Measurements from ENCODE around the gene LPXN.
"Not testable (repeated sequence)": the region's sequence is repeated elsewhere in the genome, so short reads cannot be mapped to it uniquely, and the experiment has no call there.

LPXN gene

DNA sequence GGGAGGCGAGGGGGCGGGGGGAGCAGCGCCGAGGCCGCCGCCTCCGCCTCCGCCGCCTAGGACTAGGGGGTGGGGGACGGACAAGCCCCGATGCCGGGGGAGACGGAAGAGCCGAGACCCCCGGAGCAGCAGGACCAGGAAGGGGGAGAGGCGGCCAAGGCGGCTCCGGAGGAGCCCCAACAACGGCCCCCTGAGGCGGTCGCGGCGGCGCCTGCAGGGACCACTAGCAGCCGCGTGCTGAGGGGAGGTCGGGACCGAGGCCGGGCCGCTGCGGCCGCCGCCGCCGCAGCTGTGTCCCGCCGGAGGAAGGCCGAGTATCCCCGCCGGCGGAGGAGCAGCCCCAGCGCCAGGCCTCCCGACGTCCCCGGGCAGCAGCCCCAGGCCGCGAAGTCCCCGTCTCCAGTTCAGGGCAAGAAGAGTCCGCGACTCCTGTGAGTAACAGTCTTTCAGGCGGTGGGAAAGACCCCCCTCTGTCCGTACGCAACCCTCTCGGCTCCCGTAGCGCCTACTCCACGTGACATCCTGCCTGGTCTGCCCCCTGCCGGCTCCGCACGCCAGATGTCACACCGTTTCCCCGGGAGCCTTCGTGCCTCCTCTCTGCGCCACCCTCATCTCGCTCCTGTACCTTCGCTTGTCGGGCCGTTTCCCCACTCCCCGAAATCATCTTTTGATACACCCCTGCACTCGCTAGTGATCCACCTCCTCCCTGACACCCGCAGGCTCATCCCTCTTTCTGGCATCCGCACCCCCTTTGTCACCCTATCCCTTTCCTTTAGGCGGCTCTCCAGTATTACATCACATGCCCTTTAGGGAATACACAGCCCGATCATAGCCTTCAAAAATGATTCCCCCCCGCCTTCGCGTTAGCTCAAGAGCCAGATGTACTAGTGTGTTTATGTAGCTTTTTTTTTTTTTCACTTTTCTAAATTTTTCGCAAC lies 3.8 kb upstream of the LPXN start:
- peak; percentile 96 for DNase-seq

DNA sequence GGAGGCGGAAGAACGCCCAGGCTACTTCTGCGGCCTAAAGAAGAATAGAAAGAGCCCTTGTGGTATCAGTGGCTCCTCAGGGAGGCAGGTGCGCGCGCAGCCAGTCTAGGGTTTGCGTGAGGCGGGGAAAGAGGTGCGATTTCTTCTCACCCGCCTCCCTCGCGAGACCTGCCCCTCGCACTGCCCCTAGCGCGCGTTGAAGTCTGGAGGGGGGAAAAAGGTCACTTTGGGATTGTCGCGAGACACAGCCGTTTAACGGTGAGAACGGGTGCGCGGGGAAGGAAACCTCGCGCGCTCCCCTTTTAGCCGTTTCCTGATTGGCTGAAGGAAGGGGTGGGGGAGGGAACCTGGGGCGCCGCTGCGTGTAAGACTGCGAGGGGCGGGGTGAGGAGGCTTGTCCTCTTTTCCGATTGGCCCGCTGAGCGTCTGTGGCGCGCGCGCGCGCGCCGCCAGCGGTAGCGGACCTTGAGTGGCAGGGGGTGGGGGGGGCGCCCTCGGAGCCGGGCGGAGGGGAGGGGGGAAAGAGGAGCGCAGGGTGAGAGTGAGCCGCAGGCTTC lies 3.1 kb upstream of the LPXN start, which contains the start of gene ZFP91:
ZFP91 (plus strand) TSS at position 429 of the 557 bp plus-strand sequence. CDS start 219 bp downstream, outside the sequence.
- DNase-seq, result peak; percentile 99

DNA sequence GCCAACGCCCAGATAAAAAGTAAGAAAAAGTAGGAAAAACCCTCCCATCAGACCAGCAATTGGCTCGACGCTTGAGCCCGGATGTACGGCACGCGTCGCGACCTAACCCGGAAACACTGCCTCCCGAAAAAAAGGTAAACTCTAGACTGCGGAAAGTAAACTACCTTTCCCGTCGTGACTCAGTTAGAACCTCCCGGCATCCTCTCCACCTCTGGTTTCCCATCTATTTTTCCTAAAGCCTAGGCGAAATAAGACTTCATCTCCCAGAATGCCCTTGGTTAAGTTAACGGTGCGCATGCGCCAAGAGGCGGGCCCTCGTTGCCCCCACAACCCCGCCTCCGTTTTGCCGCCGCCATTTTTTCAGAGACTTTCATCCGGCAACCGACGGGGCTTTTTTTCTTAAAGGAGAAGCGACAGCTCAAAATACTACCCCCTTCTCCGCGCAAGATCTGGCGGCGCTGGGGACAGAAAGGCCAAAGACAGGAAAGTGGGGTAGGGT lies 2.5 kb upstream of the LPXN start:
- no peak for DNase-seq

DNA sequence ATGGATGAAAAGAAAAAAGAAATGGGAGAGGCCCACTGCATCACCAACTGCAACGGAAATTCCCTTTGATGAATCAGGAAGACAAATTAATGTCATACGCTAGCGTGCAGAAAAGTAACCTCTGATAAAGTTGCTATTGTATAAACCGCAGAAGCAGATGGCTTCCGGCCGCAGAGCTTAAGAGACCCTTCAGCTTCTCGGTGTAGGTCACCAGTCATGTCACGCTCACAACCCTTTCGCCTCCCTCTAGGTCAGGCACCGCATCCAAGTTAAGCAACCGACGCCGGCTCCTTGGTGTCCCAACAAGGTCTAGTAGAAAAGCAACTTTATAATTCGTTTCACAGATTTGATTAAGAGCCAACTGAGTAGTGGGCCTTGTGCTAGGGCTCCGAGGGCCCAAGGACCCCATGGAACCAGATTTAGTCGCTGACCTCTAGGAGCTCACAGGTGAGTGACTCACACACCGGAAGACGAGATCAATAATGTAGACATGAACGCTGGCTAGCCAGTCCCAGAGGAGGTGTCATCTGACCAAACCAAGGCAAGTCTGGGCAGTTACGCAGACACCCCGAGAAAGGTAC lies 2.0 kb upstream of the LPXN start:
- peak; percentile 86 for DNase-seq

DNA sequence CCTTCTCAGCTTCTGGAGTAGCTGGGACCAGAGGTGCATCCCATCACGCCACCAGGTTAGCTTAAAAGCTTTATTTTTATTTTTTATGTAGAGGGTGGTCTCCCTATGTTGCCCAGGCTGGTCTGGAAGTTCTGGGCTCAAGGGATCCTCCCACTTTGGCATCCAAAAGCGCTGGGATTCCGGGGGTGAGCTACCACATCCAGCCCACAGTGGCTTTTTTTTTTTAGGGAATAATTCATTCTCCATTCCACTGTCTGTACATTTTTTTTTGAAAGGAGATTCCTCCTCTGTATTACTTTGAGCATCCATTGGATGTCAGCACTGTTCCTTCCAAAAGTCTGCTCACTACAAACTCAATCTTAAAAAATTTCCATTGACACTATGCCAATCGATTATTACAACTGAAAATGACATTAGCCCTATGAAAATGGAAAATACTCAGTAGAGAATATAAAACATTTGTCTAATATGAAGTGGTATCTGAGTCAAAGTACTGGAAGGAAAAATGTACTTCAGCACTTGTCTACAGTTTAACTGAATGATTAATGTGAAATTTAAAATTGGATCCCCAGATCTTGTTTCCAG lies 1.3 kb upstream of the LPXN start:
- peak; percentile 13 for DNase-seq

DNA sequence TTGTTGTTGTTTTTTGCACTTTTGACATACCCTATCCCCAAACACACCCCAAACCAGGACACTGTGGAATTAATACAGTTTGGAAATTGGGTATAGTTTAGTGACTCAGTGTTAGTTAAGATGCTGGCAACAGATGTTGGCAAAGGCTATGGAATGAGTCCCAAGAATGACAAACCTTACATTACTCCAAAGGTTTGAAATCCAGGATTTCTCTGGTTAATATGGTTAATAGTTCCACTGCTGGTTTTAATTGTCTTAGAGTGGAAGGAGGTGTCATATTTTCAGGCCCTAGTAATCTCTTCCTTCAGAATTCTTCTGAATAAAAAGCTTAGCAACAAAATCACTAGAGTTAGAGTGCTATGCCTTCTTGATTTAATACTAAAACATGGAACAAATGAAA lies 775 bp downstream of the LPXN start:
- no peak for DNase-seq

DNA sequence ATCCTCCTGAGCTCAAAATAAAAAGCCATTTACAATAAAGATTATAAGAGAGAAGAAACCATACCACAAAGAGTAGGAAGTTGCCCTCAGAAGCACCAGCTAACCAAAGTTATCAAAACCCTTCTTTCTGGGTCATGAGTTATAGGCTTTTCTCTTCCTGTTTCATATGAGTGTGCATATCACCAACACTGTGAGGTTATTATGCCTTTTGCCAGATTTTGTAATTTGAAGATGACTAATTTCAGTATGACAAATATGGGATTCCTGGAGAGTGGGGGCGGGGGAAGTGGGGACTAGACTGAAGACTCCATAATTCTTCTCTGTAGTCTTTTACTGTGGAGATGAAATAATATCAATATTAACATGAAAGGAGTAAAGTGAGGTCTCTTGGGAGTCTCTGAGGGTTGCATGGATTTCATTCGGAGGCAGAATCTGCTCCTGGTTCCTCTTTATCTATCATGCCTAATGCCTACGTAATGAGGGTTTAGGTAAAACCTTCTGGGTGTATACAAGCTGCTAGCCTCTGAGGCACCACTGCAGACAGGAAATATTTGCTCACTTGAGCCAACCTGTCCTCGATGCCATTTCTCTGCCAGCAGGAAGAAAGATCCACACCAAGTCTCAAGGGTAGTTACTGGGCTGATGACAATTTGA lies 2.1 kb downstream of the LPXN start:
- DNase-seq, result no peak

DNA sequence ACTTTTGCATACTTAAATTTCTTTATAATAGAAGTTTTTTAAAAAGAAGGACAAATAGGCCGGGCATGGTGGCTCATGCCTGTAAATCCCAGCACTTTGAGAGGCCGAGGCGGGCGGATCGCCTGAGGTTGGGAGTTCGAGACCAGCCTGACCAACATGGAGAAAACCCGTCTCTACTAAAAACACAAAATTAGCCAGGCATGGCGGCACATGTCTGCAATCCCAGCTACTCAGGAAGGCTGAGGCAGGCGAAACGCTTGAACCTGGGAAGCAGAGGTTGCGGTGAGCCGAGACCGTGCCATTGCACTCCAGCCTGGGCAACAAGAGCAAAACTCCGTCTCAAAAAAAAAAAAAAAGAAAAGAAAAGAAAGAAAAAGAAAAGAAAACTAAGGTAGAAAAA lies 2.8 kb downstream of the LPXN start:
- DNase-seq, result not testable (repeated sequence)

DNA sequence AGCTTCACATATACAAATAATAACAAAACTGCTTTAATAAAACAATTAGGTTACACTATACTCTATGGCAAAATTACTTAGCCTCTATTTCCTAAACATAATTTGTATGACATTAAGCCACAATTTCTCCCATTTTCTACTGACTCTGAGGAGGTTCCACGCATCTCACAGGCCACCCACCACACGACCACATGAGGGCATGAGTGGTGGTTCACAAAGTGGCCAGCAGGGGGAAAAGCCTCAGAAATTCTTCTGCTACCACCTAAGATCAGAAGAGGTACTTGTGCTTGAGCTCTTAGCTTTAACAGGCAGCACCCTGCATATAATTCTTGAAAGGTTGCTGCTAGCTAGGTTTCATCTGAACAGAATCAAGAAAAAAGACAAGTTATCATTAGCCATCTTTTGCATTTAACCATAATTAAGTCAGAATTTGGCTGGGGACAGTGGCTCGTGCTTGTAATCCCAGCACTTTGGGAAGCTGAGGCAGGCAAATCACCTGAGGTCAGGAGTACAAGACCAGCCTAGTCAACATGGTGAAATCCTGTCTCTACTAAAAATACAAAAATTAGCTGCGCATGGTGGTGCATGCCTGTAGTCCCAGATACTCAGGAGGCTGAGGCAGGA lies 7.7 kb downstream of the LPXN start:
- DNase-seq, result peak; percentile 15

DNA sequence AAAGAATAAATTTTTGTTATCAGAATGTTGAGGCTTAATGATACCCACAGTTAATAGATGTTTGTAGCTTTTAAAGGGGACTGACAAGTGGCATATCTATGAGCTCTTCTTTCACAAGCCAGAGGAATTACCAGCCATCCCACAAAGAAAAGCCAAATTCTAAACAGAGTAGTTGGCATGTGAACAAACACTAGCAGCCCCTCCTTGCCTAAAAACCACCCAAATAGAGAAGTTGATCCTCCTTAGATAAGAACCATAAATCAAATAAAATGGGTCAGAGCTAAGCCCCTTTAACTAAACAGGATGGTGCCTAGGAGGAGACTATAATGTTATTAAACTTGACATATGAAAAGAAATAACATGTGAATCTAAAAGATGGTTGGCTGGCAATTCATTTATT lies 11.4 kb downstream of the LPXN start:
- no peak for DNase-seq

DNA sequence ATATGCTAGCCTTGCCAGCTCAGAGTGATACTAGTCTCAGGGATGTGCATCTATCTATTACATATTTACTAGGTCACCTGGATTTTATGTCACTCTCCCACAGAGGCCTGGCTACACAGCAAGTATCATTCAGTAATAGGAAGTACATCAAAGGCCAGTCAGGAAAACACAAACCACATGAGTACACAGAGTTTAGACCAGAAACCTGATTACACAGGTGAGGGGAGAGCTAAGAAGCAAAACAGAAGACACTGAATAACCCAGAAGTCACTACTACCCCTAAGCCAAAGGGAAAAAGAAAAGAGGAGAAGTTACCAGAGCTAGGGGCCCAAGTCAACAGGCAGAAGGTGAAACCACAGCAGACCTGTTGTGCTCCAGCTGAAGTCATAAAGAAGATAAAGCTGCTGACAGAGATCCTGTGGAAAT lies 13.3 kb downstream of the LPXN start:
- DNase-seq, result no peak

DNA sequence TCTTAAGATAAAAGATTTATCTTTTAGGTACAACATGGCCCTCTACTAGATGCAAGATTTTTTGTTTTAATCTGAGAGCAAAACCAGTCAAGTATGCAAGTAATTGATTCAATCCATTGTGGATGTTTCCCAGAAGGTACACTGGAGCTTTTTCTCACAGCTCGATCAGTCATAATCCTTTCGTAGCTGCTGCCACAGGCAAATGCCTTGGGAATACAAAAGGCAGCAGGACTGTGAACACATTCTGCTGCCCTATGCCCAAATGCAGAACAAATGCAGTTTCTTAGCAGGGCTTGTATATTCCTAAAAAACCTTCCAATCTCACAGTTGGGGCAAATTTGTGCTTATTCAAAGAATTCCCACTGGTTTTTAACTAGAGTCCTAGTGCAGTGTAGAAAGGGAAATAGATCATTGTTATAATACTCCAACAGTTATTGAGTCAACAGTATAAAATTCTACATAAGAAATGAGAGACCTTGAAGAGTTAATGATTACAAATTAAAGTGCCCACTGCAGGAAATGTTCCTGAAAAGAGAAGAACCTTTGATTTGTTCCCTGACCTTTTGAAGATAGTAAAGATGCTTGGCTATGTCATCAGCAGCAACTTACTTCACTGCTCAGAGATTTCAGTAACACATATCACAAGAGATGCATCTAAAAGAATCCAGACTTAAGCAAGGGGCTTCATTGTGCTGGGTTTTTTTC lies 14.1 kb downstream of the LPXN start:
- DNase-seq, result no peak

DNA sequence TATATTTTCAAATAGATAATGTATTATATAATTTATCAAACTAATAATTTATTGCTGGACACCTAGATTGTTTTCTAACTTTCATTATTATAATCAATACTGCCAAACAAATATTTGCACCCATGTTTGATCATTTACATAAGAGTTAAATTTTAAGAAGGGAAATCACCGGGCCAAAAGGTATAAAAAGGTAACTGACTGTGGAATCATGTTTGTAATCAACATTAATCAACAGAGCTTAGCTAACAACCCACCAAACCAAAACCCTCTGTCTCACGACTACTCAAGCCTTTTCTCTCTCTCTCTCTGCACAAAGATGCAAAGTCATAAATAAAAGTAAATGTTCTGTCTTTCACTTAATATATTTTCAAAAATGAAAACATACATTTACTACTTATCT lies 14.8 kb downstream of the LPXN start:
- DNase-seq, result no peak

DNA sequence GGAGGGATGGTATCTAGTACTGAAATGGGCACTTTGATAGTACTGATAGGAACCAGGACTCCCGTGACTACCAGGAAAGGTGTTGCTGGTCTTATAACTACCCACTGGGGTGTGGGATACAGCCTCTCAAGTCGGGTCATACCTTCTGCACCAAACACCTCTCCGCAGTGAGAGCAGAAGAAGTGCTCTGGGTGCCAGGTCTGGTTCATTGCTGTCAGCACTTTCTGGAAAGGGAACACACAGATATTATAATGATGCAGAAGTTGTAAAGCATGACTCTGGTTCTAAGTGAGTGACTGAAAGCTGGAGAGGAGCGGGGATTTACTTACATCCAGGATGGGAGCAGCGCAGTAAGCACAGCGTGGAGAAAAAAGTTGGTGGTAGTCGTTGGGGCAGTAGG lies 26.0 kb downstream of the LPXN start:
- no peak for DNase-seq

DNA sequence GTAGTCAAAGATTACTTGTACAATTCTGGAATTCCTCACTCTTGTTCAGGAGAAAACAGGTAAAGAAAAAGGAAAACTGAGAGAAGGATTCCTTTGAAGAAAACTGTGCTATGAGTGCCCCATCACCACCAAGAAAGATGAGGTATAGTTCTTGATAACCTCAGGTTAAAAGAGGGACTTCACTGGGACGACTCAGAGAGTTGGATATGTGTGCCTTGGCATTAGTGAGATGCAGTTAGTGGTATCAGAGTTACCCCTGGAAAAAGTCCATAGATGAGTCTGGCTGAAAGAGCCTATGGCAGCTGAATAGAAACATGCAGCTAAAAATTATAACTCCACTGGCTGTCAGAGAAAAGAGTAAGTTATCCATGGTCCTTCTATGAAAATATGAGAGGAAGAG lies 28.8 kb downstream of the LPXN start:
- DNase-seq, result no peak

DNA sequence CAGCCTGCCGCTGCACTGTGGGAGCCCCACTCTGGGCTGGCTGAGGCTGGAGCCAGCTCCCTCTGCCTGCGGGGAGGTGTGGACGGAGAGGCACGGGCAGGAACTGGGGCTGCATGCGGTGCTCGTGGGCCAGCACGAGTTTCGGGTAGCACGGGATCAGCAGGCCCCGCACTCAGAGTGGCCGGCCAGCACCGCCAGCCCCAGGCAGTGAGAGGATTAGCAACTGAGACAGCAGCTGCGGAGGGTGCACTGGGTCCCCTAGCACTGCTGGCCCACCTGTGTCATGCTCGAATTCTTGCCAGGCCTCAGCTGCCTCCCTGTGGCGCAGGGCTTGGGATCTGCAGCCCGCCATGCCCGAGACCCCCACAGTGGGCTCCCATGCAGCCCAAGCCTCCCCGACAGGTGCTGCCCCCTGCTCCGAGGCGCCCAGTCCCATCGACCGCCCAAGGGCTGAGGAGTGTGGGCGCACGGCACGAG lies 43.8 kb downstream of the LPXN start:
- DNase-seq, result no peak

DNA sequence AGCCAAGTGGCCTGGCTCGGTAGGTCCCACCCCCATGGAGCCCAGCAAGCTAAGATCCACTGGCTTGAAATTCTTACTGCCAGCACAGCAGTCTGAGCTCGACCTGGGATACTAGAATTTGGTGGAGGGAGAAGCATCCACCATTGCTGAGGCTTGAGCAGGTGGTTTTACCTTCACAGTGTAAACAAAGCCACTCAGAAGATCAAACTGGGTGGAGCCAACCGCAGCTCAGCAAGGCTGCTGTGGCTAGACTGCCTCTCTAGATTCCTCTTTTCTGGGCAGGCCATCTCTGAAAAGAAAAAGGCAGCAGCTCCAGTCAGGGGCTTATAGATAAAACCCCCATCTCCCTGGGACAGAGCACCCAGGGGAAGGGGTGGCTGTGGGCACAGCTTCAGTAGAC lies 45.4 kb downstream of the LPXN start:
- DNase-seq, result no peak

DNA sequence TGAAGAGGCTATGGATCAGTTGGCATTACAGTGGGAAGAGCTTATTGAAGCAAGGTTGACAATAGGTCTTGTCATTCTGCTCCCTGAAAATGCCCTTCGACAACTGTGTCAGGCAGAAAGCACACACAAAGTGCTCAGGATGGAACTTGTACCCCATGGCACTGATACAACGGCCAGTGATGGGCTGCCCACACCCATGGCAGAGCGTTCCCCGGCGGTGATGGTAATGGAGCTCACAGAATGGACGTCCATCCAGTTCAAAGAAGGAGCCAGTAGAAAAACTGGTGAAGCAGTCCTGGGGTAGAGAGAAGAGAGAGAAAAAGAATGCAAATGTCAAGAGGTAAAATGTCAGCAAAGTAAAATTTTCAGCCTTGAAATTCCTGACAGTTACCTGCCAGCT lies 48.2 kb downstream of the LPXN start:
- no peak for DNase-seq

DNA sequence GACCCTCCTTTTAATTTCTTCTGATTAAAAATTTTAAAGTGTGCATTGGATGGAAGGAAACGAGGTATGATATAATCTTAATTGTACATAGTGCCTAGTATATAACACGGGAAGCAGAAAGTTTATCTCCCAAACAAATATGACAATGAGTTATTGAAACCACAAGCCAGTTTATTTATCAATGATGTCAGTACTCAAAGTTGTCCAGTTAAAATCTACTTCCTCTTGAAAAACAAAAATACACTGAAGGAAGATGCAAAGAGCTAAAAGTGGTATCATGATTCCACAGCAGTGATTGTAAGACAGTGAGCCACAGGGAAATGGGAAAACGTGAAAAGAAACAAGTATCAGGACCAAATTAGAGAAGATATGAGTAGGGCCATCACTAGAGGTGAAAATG lies 48.9 kb downstream of the LPXN start:
- DNase-seq, result no peak

DNA sequence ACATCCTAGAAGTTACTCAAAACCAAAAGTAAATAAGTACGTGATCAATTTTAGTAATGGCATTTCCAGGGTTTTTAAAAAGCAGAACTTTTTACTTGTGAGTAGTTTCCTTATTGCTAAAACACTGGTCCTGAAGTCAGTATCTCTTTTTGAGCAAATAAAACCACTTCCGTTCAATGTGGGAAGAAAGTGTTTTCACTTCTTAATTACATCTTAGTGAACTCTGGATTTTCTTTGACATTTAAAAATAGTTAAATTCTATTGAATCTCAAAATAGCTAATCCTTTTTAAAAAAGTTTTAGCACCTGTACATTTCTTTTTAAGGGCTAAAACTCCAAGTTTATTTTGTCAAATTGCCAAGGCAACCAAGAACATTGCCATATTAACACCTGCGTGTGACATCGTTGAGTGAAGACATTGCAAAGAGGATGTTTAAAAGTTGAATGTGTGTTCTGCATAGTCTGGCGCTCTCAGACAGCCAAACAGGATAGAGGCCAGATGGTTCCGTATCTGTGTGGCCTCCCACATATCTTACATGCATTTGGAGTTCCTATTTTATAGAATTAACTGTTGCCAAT lies 50.5 kb downstream of the LPXN start:
- no peak for DNase-seq
